Measurements from ENCODE around the gene FBXO42.
"Not testable (repeated sequence)": the region's sequence is repeated elsewhere in the genome, so short reads cannot be mapped to it uniquely, and the experiment has no call there.

FBXO42 gene

DNA sequence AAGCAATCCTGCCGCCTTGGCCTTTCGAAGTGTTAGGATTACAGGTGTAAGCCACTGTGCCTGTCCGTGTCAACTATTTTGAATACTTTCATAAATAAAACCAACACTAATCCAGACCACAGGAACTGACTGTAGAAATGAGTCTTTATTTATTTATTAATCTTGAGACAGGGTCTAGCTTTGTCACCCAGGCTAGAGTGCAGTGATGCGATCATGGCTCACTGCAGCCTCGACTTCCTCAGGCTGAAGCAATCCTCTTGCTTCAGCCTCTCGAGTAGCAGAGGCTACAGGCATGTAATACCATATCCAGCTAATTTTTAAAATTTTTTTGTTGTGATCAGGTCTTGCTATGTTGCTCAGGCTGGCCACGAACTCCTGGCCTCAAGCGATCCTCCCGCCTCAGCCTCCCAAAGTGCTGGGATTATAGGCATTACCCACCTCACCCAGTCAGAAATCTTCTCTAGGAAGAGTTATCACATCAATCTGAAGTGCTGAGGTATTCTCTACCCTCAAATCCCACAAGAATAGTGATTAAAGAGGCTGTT is 93.6 kb downstream of the FBXO42 start:
- no peak for DNase-seq

DNA sequence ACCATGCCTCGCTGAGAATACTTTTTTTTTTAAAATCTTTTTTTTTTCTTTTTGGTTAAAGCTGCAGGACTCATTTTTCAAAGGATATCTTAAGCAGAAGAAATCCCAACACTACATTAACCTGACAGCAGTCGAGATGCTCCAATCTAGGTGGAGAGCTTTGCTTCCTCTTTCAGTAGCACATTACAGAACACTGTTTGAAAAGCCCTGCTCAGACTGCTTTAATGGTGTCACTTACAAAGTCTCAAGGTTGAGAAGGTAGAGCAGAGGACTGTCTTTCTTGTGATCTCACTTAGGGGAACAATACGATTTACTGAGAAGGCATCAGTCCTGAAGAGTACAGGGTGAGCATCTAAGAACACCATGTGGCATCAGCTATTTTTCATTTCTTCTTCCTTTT is 94.3 kb downstream of the FBXO42 start:
- DNase-seq: no peak

DNA sequence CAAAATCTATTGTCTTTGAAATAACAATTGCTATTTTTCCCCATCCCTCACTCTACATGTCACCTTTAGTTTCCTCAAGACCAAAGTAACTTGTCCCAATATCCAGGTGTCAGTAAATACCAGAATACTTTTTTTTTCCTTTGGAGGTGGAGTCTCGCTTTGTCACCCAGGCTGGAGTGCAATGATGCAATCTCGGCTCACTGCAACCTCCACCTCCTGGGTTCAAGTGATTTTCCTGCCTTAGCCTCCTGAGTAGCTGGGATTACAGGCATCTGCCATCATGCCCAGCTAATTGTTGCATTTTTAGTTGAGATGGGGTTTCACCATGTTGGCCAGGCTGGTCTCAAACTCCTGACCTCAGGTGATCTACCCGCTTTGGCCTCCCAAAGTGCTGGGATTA is 94.7 kb downstream of the FBXO42 start:
- not testable (repeated sequence) for DNase-seq

DNA sequence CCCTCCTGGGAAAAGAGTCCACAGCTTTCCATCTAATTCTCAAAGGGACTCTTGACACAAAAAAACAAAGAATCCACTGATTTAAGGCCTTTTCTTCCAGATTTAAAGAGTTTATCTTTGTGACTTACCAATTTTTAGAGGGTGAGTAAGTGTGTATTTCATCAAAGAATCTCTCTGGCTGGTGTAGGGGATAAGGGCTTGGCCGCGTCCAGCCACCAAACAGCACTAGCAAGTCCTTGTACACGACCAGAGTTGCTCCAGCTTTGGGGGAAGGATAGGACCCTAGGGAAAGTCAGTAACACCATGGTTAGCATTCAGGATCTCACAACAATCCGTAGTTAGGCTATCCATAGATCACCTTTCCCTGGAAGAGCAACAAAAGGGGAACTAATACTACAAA is 95.8 kb downstream of the FBXO42 start:
- no peak for DNase-seq

DNA sequence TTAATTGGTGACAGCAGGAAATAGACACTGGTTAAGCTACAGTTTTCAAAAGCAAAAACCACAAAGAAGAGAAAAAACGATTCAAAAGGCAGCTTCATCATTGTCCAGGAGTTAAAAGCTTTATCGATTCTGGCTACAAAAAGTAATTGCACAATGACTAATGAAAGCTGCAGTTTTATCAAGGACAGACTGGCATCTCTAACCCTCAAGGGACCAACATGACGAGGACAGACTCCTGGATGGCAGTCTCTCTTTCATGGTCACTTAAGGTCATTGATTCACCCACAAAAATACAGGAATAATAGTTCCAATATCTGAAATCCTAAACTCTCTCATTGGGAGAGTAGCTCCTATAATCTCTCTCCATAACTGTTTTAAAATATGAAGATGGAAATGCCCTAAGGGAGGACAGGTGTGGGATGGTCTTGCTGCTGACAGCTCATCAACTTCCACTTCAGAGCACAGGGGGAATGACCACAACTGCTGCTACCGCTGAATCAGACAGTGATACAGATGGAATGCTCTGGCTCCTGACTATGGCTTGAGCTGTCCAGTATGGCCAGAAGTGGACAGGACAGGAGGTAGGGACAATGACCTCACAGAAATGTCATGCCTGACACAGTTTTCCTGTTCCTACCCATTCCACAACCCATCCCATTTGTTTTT is 97.9 kb downstream of the FBXO42 start:
- no peak for DNase-seq

DNA sequence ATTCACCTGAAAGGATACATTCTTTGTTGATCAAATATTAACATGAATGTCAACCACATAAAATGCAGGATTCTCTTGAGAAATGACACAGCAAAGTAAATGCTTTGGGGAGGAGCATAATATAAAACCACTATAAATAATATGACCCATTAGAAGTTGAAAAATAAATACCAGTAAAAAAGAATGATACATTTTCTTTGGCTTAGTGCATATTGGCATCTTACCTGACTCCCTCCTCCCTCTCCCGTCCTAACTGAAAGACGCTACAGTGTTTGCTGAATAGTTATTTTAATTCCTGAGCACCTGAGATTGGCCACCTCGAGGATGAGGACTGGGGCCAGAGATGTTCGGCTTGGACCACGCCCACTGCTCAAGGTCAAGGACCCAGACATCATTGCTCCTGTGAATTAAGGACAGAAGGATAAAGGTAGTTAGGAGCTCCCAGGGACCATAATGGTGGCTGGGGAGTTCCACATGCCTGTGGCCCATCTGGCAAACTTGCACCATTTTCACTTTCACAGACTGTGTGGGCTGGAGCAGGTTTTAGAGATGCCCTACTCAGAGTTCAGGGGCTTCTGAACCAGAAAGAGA is 98.9 kb downstream of the FBXO42 start:
- no peak for DNase-seq

DNA sequence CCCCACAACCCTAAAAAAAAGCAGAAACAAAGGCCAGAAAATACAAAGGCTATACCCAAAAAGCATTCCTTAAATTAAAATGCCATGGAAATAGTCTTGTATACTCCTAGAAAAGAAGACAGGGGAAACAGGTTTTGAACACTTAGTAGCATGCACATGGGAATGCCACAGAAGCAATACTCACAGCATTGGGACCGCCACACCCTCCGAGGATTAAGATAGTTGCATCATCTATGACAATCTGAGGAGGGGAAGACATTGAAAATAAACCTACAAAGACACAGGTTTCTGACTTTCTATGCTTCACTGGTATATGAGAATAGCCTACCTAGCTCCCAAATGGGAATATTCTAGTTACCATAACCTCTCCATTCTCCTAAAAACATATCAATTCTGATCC is 99.4 kb downstream of the FBXO42 start:
- DNase-seq: no peak

DNA sequence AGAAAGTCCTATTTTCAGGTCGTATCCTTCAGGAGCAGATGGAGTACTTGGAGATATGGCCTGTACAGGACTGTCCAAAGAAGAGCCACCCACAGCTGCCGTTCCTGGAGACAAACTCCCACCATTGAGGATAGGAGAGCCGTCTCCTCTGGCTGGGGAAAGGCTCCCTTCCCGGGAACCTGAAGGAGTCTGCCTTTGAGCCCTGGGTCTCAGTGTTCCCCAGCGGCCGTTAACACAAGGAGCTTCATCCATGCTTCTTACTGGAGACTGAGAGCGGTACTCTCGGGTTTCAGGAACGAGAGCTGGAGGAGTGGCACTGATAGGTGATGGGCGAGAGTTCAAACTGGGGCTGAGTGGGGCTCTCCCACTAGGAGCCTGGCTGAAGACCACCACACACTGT is 100.9 kb downstream of the FBXO42 start:
- DNase-seq: no peak

DNA sequence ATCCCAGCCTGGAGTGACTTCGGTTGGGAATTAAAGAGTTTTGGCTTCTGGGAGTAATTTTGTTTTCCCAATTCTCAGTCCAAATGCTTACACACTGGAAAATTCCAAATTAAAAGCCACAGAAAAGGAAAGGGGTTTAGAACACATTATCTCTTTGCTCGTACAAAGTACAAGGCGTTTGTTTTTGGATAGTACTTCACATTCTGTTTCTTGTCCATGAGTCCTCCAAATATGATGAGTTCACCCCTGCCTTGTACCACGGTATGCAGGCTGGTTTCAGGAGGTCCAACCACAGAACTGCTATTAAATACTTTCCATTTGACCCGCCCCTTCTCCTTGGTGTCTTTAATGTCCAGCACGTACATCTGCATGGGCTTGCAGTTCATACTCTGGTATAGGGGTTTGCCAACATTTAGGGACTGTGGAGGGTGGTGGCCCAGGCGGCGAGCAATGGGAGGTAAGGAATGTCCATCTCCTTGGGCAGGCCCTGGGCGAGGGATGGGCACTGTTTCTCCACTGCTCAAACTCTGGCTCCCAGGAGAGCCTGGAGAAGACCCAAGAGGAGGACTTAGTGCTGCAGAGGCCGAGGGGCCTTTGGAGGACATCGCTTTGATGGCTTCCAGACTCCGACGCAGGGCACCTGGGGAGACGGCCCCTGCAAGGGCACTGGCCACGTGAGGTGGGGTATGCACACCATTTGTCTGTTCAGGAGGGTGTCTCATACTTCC is 101.6 kb downstream of the FBXO42 start:
- no peak for DNase-seq

DNA sequence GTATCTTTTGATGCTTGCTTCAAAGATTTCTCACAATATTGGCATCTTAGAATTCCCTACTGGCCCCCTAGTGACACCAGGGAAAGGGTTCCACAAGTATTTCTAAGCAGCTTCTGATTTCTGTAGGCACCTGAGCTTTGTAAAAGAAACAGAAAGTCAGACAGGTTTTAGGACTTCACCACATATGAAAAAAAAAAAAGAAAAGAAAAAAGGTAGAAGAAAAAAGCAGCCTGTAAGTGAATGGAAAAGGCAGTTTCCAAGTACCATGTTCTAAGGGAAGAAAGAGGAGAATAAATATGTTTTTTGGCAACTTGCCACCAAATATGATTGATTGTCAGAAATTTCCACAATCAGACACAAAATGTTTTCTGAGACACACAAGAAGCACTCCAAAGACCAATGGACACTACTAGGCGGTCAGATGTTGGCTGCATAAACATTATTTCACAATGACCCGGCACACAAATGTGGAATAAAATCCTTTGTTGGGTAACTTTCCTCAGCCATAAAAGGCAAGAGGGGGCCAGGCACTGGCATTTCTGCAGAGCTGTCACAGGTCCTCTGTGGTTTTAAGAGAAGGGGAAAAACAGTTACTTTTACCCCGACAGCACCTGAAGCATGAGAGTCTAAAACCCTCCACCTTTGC is 102.6 kb downstream of the FBXO42 start:
- no peak for DNase-seq

DNA sequence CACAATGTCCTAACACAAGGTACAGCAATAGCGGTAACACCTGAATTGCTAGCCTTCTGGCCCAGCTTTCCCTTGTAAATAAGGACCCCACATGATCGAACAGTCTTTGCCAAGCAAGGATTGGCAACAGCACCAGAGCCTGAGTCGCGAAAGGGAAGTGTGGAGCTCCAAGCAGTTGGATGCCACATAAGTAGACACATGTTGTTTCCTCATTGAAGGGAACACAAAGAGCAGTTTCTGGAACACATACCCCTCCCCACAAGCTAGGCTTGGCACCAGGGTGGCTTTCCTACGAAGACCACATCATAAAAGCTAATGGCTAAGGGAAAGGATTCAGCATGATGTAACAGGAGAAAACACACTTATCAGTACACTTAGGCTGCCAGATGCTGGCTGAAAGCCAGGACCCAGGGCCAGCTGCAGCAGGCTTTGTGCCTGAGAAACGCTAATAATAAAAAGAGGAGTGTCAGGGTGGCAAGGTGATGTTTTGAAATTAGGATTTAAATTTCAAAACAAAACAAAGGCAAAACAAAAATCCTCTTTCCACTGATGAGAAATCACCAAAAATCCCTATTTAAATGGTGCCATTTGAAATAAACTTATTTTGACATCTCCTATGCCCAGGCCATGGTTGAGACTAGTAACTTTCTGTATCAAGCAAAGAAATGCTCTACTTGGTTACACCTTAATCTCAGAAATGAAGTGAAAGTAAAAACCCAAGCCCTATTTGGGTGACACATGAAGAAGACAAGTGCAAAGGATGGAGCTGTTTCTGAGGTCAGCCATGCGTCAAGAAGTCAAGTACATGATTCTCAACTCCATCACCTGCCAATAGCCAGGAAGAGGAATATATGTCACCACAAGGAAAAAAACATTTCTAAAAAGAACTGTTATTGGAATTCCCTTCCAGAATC is 103.4 kb downstream of the FBXO42 start:
- DNase-seq: peak; percentile 50

DNA sequence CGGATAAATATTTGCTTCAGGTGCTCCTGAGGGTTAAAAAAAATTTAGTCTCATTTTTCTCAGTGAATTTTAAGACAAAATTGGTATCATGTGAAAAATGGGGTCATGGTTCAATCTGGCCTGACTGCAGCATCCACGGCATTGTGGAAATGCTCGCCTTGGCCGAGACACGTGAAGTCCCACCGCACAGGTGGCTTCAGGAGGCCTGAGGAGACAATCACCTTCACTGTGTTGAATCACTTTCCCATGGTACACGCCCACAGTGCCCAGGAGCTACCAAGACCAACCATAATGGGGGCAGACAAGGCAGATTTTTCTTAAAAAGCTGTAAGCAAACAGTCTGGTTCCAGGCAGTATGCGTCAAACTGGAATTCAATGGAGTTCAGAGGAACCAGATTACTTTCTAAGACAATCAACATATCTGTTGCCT is 104.3 kb downstream of the FBXO42 start:
- DNase-seq: no peak

DNA sequence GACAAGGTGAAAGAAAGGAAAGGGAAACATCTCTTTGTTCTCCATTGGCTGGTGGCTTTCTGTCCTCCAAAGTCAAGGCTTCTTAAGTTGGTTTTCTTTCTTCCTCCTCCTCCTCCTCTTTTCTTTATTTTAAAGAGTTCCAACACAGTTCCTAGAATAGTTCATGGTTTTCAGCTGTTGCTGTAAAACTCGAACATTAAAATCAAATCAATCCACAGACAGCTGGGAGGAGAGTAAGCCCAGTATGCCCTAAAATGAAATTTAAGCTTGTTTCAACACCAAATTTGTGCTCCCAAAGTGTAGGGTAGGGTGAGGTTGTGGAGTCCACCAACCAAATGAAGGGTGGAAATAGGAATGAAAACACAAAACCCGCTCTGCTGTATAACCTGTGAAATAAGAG is 104.8 kb downstream of the FBXO42 start:
- no peak for DNase-seq

DNA sequence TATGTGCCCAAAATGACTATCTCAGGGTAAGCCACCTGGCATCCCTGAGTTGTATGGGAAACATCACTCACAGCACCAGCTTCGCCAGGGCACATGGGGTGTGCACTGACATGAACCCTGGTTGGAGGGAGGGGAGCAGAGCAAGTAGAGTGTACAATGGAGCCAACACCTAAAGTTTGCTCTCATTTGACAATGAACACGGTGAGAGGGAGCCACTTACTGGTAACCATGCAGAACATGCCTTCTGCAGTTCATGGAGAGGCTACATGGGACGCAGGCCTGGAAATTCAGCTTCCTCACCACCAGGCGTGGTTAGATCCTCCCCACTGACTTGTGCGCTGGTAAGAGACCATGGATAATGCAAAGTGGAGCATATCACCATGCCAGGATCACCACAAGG is 105.3 kb downstream of the FBXO42 start:
- no peak for DNase-seq

DNA sequence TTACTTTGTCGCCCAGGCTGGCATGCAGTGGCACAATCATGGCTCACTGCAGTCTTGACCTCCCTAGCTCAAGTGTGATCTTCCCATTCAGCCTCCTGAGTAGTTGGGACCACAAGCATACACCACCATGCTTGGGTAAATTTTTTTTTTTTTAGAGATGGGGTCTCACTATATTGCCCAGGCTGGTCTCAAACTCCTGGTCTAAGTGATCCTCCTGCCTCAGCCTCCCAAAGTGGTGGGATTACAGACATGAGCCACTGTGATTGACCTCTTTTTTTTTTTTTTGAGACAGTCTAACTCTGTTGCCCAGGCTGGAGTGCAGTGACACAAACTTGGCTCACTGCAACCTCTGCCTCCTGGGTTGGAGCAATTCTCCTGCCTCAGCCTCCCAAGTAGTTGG is 106.0 kb downstream of the FBXO42 start:
- not testable (repeated sequence) for DNase-seq

DNA sequence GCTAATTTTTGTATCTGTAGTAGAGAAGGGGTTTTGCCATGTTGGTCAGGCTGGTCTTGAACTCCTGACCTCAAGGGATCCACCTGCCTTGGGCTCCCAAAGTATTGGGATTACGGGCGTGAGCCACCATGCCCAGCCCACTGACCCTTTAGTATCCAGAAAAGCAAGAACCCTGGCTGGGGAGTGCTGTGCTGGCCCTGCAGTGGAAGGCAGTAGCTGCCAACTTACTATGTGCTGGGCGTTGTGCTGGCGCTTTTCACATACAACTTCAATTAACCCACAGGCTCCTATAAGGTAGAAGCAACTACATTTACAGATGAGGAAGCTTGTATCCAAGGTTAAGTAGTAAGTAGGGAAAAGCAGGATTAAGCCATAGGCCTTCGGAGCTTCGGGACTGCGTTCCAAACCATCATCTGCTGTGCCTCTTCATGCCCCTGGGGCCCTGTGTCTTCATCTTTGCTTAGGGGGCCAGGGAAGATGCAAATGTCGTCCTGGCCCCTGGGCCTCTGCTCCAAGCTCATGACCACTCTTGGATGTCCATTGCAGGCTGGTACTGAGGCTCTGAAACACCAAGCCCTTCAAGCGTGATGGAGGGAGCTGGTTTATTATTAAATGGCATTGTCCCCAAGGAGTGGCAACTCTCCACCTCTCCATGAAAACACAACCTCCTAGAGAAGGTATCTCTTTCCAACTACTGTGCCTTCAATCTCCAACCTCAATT is 106.6 kb downstream of the FBXO42 start:
- no peak for DNase-seq

DNA sequence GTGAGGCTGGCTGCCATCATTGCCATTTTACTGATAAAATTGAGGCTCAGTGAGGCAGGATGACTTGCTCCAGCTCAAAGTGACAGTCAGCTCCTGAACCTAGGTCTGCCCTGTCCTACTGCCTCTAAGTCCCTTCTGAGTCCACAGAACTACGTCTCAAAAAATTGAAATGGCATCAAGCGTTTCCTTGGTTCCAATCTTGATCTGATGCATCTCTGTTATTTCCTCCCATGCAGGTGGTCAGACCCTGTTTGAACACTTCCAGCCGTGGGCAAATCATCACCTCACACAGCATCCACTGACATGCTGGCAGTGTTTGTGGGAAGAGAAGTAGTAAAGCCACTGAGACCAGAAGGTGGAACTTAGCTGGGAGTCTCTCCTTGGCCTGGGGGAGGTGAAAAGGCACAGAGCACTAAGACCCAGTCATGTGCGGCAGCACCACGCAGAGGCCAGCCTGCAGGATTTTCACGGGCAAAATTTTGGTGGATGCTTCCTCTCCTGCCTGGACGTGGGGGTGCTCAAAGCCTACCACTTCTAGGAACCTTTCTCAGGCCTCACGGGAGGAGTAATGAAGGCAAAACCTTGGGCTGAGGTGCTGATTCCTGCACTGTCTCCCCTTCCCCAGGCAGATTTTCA is 107.5 kb downstream of the FBXO42 start:
- DNase-seq: no peak

DNA sequence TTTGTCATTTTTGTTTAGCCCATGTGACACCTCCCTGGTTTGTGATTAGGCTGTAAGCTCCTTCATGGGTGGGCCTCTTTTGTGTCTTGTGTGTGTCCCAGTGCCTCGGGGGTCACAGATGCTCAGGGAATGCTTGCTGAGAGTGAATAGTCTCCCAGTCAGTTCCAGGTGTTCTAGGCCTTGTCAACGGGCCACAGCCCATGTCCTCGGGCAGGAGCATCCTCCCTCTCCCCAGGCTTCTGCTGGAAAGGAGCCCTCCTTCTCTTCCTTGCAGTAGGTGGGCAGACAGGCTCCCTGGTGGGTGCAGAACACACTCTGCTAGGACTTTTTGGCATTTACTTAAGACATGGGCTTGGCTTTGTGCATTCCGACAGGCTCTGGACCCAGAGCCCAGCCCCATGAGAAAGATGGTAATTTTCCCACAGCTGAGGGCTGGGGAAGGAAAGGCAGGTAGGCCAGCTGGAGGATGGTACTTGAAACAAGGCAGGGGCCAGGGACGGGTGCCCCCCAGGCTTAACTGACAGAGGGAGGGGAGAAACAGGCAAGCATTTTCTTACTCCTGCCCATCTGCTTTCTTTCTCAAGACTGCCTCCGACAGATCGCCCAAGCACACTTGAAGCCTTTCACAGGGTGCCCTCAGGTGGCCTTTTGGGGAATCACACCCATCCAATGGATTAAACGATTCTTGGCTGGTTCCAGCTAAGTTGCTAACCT is 108.2 kb downstream of the FBXO42 start:
- peak; percentile 45 for DNase-seq

DNA sequence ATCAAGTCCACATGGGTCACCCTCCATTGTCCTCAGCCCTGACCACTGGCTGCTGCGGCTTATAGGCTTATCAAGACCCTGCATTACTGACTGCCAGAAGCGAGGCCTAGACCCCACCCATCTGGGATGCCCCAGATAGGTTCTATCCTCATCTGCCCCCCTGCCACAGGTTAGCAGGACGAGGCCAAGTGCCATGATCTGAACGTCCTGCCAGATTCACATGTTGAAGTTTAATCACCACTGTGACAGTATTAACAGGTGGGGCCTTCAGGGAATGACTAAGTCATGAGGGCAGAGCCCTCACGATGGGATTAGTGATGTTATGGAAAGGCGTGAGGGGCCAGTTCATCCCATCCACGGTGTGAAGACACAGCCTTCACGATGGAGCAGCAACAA is 109.1 kb downstream of the FBXO42 start:
- DNase-seq: no peak

DNA sequence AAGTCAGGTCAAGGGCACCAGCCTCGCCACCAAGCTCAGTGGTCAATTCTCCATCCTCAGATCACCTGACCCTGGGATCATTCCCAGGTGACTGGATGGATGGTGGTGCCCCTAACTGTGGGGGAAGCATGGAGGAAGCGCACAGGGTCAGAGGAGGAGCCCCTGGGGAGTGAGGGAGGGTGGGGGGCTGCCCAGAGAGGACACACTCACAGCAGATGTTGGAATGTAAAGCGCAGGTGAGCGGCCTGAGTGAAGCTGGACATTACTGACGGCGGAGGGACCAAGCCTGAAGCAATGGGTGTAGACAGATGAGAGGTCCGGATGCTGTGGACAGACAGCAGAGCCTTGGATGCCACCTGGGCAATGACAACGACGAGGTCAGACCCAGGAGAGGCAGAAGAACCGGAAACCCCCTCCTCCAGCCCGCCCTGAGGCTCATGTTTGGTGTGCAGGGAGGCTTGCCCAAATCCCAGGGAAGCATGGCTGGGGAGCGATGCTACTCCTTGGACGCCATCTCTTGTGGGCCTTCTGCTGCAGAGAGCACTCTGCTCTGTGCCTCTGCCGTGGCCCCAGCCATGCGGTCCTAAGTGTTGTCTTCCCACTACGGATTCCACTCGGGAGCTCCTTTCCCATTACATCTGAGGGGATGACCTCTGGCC is 109.6 kb downstream of the FBXO42 start:
- no peak for DNase-seq
